HG02970 (cell line): ENCODE data around the gene VPS4A.

Experiments
- ATAC-seq: cut with Tn5 transposase; IDR thresholded peaks from one replicate; pipeline ENCODE4 v1.9.1; 2021; ENCODE audit warnings: mild to moderate bottlenecking, moderate library complexity, moderate number of reproducible peaks; ENCODE audit not compliant: unreplicated experiment, low FRiP score

VPS4A gene

DNA sequence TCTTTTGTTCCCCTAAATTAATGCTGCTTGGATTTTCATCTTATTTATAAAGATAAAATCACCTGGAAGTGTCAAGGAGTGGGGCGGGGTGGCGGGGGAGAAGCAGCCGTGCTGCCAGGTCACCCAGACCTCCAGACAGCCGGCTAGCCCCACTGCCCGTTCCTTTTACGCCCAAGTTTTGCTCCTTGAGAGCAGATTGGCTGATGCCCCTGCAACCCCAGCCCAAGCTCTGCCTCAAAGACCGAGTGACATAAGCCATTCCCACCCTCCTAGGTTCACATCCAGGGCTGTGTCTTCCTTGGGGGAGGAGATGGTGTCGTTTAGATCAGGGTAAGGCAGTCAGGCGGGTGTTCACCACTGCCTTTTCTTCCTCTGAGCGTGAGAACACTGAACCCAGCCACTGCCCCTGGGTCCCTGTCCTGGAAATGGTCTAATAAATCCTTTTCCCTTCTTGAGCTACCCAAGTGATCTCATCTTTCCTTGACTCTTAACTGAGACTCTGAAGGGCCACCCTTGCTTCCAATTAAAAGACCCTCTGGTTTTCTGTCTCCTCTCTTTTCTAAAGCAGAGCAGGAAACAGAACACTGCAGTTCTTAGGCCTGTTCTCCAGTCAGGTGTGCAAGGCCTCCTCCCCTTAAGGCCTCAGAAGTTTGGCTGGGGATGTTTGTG, 13.6 kb downstream of the VPS4A start:
- no peak for ATAC-seq

DNA sequence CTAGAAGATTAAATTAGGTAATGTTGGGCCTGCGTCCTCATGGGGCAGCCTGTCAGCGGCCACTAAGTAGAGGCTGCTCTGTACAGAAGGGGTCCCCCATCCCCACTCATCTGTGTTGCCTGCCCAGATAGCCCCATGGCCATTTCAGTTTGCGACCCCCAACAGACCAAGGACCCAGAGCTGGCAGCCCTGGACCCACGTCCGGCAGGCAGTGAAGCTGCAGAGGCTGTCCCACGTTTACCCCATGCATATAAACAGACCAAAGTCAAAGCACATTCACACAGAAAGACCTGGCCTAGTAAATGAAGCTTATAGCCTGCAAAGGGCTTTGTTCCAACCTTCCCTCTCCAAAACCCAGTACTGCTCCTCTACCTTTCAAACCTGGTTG, 14.6 kb downstream of the VPS4A start:
- no peak for ATAC-seq

DNA sequence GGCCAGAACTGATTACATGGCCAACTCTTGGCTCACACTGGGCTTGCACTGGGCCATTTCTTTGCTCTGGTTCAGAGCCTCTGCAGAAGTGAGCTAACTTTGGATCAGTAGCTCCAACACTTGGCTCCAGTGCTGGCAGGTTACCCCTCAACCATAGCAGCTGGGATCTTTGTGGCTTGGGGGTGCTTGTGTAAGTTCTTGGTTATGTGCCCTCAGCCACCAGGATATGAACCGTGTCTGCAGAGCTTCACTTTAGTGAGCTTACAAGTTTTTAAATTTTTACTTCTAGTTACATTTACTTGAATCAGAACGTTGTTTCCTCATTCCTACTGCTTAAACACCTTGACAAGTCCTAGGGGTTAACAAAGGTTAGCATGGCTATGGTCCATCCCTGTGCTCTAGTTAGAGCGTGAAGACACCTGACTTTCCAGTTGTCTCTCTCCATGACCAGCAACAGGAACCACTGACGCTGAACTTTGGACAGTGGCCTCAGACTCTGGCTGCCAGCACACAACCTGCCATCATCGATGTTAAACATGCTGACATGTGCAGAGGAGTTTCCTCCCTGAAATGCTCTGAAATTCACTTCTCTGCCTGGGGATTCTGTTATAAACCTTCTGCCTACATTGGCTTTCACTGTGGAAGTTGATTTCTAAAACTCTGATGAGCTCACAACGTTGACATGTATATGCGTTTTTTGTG, 15.2 kb downstream of the VPS4A start:
- no peak for ATAC-seq

DNA sequence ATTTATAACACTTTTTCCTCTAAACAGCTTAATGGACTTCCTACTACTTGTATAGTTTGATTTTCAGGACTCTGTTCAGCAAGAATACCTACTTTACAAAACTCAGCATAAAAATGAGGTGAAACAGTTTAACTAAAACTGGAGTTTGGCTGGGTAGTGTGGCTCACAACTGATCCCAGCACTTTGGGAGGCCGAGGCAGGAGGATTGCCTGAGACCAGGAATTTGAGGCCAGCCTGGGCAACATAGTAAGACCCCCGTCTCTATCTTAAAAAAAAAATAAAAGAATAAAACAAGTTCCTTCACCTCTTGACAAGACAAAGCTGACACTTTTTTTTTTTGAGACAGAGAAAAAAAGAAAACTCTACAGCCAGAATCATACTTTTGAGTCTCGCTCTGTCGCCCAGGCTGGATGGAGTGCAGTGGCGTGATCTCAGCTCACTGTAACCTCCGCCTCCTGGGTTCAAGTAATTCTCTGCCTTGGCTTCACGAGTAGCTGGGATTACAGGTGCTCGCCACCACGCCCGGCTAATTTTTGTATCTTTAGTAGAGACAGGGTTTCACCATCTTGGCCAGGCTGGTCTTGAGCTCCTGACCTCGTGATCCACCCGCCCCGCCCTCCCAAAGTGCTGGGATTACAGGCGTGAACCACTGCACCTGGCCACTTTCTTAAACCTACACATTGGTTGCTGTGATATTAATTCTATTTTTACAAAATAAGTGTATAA, 16.6 kb downstream of the VPS4A start:
- no peak for ATAC-seq

DNA sequence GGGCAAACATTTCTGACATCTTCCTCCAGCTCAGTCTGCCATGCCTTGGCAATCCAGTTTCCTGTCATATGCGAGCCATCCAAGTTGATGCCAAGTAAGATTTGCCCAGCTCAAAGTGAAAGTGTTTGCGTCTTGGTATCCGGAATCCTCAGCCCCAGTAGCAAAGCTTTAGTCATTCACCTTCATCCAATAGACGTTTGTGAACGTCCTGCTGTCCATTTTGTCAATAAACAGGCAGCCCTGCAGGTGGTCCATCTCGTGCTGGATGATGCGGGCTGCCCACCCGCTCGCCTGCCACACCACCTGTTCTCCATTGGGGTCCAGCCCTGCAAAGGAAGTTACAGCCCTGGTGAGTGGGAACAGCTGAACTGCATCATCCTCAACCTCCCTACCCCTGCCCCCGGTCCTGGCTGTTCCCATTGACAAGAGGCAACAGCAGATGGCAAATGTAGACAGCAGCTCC, 17.7 kb downstream of the VPS4A start:
- no peak for ATAC-seq

DNA sequence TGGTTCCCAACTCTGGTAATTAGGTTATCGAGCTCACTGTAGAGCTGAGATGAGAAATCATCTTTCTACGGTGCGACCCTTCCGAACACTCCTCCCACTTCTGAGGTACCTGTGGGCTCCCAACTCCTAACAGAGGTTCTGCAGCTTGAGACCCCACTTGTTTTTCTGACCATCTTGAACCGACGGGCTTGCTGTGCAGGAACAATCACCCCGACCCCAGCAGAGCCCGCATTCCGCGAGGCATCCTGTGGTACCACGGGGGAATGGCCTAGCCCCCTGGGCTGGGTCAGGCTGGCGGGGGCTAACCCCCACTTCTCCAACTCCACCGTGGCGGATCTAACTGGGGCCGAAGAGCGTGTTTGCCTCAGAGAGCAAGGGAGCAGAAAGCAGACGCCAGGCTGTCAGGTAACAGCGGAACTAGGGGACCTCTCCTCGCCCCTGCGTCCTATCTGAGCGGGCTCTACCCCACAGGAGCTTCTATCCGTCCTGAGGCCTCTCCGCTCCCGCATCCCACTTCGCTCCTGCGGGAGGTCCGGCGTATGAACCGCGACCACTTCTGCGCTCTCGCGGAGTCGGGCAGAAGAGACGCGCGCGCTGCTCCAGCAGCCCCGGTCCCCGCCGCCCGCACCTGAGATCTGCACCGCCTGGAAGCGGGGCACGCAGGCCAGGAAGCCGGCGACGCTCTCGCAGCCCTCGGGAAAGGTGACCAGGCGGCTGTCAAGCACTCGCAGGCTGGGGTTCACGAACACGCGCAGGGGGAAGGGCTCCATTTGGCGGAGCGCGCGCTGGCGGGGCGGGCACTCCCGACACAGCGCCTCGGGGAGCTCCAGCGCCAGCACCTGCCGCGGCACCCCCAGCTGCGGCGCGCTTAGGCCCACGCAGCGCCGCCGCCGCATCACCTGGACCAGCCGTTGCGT, 18.5 kb downstream of the VPS4A start:
- peak; percentile 30 for ATAC-seq

DNA sequence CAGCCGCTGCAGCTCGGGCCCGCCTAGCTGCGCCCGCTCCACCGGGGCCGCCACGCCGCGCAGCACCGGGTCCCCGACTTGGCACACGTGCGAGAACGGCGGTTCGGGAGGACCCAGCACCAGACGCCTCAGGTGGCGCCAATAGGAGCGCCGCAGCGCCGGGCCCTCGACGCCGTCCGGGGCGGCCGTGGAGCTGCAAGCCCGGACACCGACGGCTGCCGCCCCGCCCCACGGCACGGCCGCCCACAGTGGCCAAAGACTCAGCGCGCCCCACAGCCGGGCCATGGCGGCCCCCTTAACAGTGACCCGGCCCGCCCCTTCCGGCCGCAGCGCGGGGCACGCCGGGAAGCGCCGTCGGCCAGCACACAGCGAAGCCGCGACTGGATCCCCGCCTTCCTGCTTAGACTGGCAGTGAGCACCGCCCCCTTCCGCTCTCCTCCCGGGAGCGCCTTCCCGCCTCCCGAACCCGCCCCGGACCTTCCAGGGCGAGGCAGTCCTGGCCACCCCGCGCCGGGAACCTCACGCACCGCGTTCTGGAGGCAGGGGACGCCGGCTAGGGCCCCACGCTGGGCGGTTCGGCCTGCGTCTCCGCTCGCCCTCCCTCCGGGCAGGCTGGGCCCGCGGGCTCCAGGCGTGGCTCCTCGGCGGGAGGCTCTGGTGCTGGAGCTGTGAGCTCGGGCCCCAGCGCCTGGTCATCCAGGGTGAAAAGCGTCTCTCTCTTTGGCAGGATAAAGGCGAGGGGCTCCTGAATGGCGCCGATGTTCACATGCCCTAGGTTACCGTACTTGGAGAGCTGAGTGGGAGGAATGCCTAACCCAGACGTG, 19.3 kb downstream of the VPS4A start, which contains the start of gene PDF:
PDF (minus strand) TSS at position 303 of the 824 bp plus-strand sequence; CDS start at position 285, 18 bp downstream.
- ATAC-seq = peak; percentile 92

DNA sequence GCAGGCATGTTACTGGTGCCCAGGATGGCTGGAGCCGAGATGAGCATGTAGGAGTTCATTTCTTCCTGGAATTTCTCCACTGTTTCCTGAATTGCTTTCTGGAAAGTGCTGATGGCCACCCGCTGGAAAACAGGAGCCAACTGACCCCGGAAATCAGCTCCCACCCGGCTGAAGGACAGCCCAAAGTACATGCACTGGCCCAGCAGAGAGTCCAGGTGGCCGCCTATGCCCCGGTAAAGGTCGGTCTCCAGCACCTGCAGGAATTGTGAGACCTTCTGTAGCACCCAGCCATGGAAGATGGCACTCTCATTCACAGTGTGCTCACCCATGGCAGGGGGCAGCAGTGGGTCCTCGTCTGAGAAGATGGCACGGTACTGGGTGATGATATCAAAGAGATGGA, 23.5 kb downstream of the VPS4A start:
- no peak for ATAC-seq

DNA sequence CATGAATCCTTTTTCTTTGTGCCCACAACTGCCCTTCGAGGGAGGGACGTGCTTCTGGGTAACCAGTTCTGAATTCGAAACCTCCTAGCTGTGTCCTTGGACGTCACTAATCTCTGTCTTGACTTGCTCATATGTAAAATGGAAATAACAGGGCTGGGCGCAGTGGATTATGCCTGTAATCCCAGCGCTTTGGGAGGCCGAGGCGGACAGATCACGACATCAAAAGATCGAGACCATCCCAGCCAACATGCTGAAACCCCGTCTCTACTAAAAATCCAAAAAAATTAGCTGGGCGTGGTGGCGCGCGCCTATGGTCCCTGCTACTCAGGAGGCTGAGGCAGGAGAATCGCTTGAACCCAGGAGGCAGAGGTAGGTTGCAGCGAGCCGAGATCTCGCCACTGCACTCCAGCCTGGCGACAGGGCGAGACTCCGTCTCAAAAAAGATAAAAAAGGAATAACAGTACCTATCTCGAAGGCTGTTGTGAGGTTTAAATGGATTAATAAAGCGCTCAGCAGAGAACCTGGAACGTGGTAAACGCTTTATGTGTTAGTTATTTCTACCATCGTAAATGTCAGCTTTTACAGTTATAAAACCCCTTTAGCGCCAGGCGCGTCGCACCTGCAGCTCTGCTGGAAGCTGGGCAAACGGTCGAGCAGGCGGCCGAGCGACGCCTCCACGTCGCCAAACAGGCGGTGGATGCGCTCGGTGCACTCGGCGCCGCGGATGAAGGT, 27.6 kb downstream of the VPS4A start:
- ATAC-seq = no peak

DNA sequence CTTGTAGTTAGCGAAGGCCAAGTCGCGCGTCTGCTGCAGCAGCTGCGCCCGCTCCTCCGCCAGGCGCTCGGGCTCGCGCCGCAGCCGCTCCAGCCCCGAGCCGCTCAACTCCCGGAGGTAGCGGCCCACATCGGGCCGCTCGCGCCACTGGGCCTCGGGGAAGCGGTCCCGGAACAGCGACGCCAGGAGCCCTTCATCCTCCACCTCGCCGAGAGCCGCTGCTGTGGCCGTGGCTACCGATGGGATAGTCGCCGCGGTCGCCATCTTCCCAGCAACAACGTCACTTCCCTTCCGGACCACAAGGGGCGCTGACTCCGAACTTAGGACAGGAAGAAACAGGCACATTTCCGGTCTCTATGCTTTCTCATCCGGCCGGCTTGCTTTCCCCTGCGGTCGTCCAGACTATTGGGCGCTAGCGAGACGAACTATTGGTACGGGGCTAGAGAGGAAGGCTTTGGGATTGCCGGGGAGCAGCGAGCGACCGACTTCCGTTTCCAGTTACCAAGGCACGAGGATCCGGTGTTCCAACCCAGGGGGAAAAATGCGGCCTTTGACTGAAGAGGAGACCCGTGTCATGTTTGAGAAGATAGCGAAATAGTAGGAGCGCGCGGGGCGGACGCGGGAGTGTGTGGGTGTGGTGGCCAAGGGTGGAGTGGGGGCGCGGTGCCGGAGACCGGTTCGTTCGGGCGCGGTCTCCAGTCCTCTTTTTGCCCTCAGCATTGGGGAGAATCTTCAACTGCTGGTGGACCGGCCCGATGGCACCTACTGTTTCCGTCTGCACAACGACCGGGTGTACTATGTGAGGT, 28.3 kb downstream of the VPS4A start, which contains the start of the genes COG8 and NIP7:
COG8 (minus strand) TSS at position 276 of the 806 bp plus-strand sequence; CDS start at position 264, 12 bp downstream.
NIP7 (plus strand) TSS at position 484 of the 806 bp plus-strand sequence; CDS start at position 542, 58 bp downstream.
- peak; percentile 91 for ATAC-seq

DNA sequence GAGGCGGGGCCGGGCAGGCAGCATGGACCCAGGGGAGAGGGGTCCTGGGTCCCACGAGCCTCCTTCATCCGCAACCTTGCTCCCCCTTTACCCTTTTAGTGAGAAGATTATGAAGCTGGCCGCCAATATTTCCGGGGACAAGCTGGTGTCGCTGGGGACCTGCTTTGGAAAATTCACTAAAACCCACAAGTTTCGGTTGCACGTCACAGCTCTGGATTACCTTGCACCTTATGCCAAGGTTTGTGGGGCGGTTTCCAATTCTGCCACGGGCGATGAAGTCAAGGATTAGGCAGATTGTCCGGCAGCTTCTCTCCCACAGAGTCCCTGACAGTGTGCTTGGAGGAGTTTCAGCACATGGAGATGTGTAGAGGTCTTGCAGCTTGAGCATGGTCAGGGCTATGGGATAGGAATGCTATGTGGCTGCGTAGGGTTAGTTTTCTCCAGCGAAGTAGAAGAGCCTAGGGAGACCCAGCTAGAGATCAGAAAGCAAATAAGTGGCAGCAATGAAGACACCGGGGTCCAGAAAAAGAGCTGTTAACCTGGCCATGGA, 29.0 kb downstream of the VPS4A start:
- ATAC-seq = no peak

DNA sequence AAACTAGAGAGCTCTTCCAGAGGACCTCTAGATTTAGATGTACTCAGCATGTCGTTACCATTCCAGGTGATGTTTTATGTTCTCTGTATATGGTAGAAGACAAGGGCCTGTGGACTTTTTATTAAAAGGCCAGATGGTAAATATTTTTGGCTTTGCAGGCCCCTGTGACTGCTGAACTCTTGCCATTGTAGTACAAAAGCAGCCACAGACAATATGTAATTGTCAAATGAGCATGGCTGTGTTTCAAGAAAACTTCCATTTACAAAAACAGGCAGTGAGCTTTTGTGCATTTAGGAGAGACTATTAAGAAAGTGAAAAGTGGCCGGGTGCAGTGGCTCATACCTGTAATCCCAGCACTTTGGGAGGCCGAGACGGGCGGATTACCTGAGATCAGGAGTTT, 33.0 kb downstream of the VPS4A start:
- no peak for ATAC-seq

DNA sequence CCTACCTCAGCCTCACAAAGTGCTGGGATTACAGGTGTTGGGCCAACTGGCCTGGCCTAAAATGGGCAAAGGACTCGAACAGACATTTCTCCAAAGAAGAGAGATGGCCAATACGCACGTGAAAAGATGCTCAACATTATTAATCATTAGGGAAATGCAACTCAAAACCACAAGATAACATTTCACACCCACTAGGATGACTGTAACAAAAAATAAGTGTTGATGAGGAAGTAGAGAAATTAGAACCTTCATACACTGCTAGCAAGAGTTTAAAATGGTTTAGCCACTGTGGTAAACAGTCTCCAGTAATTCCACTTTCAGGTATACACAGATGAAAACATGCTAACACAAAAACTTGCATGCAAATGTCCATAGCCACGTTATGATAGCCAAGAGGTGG, 34.8 kb downstream of the VPS4A start:
- no peak for ATAC-seq

DNA sequence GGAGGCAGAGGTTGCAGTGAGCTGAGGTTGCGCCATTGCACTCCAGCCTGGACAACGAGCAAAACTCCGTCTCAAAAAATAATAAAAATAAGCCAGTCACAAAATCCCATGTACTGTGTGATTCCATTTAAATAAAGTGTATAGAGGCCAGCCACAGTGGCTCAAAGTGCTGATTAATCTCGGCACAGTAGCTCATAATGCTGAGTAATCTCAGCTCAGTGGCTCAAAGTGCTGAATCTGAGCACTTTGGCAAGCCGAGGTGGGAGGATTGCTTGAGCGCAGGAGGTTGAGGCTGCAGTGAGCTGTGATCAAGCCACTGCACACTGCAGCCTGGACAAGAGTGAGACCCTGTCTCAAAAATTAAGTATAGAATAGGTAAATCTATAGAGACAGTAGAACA, 35.5 kb downstream of the VPS4A start:
- ATAC-seq = no peak

DNA sequence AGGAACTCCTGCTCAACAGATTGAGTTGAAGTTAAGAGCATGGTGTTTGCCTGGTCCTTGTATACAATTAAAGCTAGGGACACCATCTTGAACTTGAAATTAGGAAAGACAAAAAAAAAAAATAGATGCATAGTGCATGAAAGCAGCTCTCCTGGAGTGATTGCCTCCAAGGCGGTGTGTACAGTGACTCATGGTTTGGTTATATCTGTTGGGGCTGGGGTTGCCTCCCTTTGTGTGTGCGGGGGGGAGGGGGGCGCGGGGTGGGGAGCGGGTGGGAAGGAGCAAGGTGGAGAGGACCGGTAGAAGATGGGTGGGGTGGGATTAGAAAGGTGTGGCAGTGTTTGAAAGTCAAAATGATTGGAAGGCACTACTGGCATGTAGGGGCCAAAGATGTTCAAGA, 37.1 kb downstream of the VPS4A start:
- no peak for ATAC-seq

DNA sequence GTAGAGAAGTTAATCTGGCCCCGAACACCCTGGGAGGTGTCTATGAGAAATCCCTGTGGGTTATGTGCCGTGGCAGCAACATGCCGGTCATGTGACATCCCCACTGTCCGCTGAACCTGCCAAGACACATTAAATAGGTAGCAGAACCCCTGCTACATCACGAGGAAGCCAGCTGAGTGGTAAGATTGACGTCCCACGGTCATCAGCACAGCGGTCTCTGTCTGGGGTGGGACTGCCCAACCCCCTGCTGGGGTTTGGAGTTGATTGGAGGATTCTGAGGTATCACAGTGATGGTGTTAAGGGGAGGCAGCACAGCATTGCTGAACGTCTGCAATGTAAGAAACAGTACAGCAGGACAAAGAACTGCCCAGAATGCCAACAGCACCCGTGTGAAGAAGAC, 38.4 kb downstream of the VPS4A start:
- ATAC-seq = no peak

DNA sequence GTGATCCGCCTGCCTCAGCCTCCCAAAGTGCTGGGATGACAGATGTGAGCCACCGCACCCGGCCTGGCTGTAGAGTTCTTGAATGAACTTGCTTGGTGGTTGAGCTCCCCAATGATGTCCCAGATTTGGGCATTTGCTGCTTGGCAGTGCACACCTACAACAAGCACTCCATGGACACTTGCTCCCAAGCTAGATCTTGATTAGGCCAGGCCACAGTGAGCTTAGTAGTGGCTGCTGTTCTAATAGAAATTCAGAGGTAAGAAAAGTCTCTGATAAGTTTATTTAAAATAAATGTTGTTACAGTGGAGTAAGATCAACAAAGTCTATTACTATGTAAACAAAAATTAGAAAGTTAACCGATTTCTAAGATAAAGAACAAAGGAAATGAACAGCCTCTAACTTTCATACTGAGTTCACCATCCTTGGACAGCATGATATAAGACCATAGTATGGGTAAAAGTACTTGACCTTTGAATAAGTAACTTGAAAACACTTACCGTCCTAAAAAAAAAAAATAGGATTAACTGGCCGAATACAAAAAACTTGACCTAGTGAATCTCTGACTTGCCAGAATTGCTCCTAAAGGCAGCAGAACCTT, 39.5 kb downstream of the VPS4A start:
- ATAC-seq = no peak
